T-helper 17 cell (primary cell): ENCODE measurements around the gene CEACAM1. TPM values are rescaled to one million over a fixed set of nuclear protein-coding genes. Genes with fewer than 3 reads are reported as not detected.
"Not testable (repeated sequence)": the region's sequence is repeated elsewhere in the genome, so short reads cannot be mapped to it uniquely, and the experiment has no call there.

ENCODE experiments used
- ATAC-seq: fragments of 150-1000 bp; cut with Tn5 transposase; 2 replicates; pipeline ENCODE4 v1.10.0; 2021; ENCODE audit warnings: mild to moderate bottlenecking, moderate library complexity
- DNase-seq, 3 donors: peaks; one replicate each; pipeline versions ENCODE4 v3.0.0 to v3.0.0-alpha.2; 2020 to 2021
- H3K9me3 ChIP-seq: one replicate; pipeline ENCODE4 v1.7.0; 2013; ENCODE audit warnings: low read length, mild to moderate bottlenecking; ENCODE audit not compliant: control insufficient read depth, poor library complexity, severe bottlenecking
- H3K27ac Mint-ChIP-seq: one replicate; pipeline ENCODE4 v1.8.0; 2022; ENCODE audit warnings: mild to moderate bottlenecking, moderate library complexity, mixed read lengths
- H3K27me3 Mint-ChIP-seq: one replicate; pipeline ENCODE4 v1.8.0; 2022; ENCODE audit warnings: mixed read lengths
- H3K36me3 Mint-ChIP-seq: one replicate; pipeline ENCODE4 v1.8.0; 2022; ENCODE audit warnings: low read depth, mixed read lengths
- H3K4me1 Mint-ChIP-seq: one replicate; pipeline ENCODE4 v1.8.0; 2022; ENCODE audit warnings: mild to moderate bottlenecking, mixed read lengths
- H3K4me3 Mint-ChIP-seq: one replicate; pipeline ENCODE4 v1.8.0; 2022; ENCODE audit warnings: mild to moderate bottlenecking, moderate library complexity, mixed read lengths
- total RNA-seq, 4 donors: library from RNA in 2 of 4; stranded (reverse) in 2 of 4; gene quantifications; one replicate each; pipeline ENCODE4 v1.2.3 and lab custom pipeline; 2022 to 2026

The CEACAM1 gene
- total RNA-seq, result 10 to 100 TPM in 1 of 2 donors, 1 to 10 TPM in 1; 5.6 to 10.0 TPM
- 0.98 to 8.7 reads per million in 2 donors for total RNA-seq (lab: John Stamatoyannopoulos, UW)

DNA sequence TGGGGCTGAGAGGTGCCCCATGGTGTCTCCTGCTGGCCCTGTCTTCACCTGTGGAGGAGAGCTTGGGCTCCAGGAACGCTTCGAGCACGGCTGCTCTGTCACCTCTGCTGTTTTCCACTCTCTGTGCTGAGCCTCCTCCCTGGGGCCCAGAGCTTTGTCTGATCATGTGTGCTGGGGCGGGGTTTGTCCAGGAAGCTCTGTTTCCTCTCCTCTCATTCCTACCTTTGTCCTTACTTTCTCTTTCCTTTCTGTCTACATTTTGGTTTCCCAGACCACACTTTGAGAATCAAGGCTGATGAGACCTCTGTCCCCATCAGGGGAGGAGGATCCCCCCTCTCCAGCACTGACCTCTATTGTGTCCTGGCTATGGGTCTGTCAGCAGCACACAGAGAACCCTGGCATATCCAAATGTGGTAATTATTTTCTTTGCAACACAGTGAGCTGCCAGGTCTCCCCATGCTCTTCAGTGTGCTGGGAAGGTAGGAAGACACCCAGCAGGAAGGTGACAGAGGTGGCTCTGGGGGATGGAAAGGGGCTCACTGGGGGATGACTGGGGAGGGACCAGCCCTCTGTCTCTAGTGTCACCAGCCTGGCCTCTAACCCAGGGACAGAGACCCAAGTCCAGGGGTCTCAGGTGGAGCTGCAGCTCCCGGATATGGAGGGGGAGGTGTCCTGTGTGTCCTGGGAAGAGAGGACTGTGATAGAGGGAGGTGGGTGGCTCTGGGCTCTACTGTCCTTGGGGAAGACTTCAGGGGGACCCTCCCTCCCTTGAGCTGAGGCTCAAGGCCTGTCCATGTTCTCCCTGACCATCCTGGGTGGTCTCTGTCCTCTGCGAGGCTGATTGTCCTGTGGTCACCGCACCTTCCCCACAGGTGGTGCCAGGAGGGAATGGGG, at the start of gene CEACAM1:
Gene CEACAM1 (minus strand): TSS at position 128 of the 894 bp plus-strand sequence. CDS start 107 bp downstream, at position 21.
- DNase-seq, result peak; percentile 12 to 22 (median 19)
- H3K36me3 Mint-ChIP-seq, result peaks cover 5% of the 10 kb centered on the region
- H3K27ac Mint-ChIP-seq, result peak within 1 kb of the TSS; percentile 97
- no peaks in the 10 kb centered on the region for H3K9me3 ChIP-seq
- no peaks in the 10 kb centered on the region for H3K27me3 Mint-ChIP-seq
- peak; percentile 86 for ATAC-seq
- H3K4me3 Mint-ChIP-seq, result peak within 1 kb of the TSS; percentile 95
- peaks cover 41% of the 10 kb centered on the region for H3K4me1 Mint-ChIP-seq

DNA sequence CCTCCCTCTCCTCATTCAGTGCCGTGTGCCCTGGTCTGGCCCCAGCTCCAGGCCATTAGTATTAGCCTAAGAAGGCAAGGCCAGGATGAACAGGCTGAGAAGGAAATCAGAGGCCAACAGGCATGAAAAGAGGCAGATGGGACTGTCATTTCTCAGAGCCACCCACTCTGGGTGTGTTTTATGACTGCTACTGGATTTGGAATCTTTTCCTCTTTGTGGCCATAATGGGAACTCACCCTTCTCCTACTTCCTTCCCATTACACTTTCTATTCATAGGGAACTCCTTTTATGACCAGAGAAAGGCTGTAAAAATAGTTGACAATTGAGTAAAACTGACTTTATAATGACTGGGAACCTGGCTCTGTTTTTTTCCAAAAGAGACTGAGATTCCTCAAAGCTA, 48.7 kb upstream of the CEACAM1 start:
- no peak for ATAC-seq
- Mint-ChIP-seq H3K27ac (no peak overlapping the region), H3K36me3 (peaks cover 3% of the 10 kb centered on the region), H3K27me3 (peaks cover 55% of the 10 kb centered on the region), H3K4me1 (no peaks in the 10 kb centered on the region), H3K4me3 (no peak overlapping the region)
- DNase-seq, result no peak
- H3K9me3 ChIP-seq, result no peaks in the 10 kb centered on the region

DNA sequence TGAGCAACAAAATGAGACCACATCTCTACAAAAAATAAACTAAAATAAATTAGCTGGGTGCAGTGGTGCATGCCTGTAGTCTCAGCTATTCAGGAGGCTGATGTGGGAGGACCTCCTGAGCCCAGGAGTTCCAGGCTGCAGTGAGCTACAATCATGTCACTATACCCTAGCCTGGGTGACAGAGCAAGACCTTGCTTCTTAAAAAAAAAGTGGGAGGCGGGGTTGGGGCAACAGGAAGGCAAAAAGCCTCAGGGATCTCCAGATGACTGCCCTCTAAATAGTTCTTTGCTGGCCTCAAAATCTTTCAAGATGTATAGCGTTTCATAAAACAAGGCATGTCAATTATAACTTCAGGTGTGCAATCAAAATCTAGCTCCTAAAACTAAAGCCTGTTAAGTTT, 48.0 kb upstream of the CEACAM1 start:
- DNase-seq, result no peak
- H3K9me3 ChIP-seq, result no peaks in the 10 kb centered on the region
- ATAC-seq, result no peak
- no peak overlapping the region for H3K4me3 Mint-ChIP-seq
- H3K27ac Mint-ChIP-seq, result peak overlapping the region; percentile 37
- peaks cover 3% of the 10 kb centered on the region for H3K36me3 Mint-ChIP-seq
- peaks cover 55% of the 10 kb centered on the region for H3K27me3 Mint-ChIP-seq
- no peaks in the 10 kb centered on the region for H3K4me1 Mint-ChIP-seq

DNA sequence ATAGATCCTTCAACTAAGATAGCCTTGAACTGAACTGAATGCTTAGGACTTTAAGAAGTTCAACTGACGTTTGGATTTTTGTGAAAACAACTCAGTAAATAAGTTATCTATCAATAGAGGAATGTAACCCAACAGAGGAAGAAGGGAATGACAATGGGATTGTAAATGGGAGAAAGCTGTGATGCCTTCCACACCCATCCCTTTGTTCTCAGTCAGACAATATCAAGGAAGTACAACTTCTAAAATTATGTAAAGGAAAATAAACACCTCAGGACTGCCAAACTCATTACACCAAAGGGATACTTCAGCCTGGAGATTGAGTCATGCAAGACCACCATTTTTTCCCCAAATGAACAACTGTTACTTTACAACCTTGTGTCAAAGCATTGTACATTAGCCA, 45.4 kb upstream of the CEACAM1 start:
- Mint-ChIP-seq H3K36me3 (peaks cover 3% of the 10 kb centered on the region), H3K27ac (no peak overlapping the region), H3K27me3 (peaks cover 40% of the 10 kb centered on the region), H3K4me1 (peaks cover 4% of the 10 kb centered on the region), H3K4me3 (no peak overlapping the region)
- DNase-seq, result no peak
- H3K9me3 ChIP-seq, result no peaks in the 10 kb centered on the region
- ATAC-seq, result no peak

DNA sequence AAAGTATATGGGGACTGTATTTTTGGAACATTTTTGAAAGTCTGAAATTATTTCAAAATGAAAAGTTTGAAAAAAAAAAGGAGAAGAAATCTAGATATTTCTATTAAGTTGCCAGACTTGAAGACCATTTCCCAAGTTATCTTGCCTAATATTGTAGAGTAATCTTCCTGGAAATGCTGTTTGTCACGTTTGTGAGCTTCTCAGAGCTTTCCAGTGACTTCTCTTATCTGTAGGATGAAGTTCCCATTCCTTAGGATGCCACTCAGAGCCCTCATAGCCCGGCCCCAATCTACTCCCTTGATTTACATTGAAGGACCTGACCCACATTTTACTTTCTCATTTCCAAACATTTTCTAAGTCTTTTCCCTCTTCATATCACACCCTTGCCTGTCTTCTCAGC, 42.8 kb upstream of the CEACAM1 start:
- no peaks in the 10 kb centered on the region for H3K9me3 ChIP-seq
- Mint-ChIP-seq H3K27ac (no peak overlapping the region), H3K4me3 (no peak overlapping the region), H3K4me1 (peaks cover 6% of the 10 kb centered on the region), H3K36me3 (peaks cover 3% of the 10 kb centered on the region), H3K27me3 (peaks cover 27% of the 10 kb centered on the region)
- no peak for DNase-seq
- ATAC-seq, result no peak

DNA sequence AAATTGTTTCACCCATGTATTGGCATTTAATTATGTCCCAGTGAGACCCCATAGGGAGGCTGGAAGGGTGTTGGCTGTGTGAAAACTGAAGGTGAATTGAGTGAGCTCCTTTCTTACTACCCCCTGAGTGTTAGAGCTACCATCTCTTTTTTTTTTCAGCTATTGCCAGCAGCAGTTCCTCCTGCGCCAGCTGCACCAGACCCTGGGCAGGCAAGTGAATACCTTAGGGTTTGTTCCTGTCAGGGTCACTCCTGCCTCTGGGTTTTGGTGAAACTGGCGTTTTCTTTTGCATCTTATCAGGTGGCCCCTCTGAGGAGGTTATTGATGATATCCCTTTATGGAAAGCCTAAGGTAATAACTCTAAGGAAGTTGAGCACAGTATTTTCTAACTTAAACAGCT, 40.9 kb upstream of the CEACAM1 start:
- ATAC-seq (no peak), DNase-seq (no peak)
- Mint-ChIP-seq H3K27ac (no peak overlapping the region), H3K4me3 (no peak overlapping the region), H3K36me3 (peaks cover 3% of the 10 kb centered on the region), H3K4me1 (peaks cover 6% of the 10 kb centered on the region), H3K27me3 (peaks cover 27% of the 10 kb centered on the region)
- H3K9me3 ChIP-seq, result no peaks in the 10 kb centered on the region

DNA sequence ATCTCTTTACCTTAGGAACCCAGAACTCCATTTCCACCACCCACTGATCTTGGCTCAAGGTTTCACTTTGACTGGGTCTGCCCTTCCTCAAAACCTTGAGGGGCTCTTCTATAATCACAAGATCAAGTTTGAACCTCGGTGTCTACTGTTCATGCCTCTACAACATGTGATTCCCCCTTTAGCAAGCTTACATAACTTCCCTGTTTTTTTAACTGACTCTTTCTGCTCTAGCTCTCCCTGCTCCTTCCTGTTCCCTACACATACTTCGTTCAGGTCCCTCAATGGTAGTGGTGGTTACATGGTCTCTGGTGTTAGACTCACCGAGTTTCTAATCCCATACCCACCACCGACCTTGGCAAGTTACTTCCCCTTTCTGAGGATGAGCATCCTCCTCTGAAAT, 39.7 kb upstream of the CEACAM1 start:
- Mint-ChIP-seq H3K27ac (no peak overlapping the region), H3K4me3 (peak overlapping the region; percentile 57), H3K4me1 (peaks cover 10% of the 10 kb centered on the region), H3K27me3 (peaks cover 24% of the 10 kb centered on the region), H3K36me3 (no peaks in the 10 kb centered on the region)
- H3K9me3 ChIP-seq, result no peaks in the 10 kb centered on the region
- ATAC-seq, result no peak
- DNase-seq, result no peak

DNA sequence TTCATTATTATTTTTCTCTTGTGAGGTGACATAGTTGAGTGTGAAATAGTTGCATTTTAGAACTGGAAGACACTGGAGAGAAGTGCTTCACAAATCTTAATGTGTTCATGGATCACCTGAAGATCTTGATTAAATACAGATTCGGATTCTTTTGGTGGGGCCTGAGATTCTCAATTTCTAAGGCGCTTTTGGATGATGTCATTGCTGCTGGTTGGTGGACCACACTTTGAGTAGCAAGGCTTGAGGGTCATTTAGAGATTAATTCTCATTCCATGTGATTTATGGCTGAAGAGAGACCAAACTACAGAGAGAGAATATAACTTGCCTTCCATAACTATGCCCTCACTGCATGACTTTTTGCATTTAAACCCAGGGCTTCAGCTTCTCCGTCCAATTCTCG, 39.3 kb upstream of the CEACAM1 start:
- ATAC-seq, result no peak
- H3K27ac Mint-ChIP-seq, result no peak overlapping the region
- H3K4me3 Mint-ChIP-seq, result peak overlapping the region; percentile 57
- H3K4me1 Mint-ChIP-seq, result peaks cover 10% of the 10 kb centered on the region
- H3K27me3 Mint-ChIP-seq, result peaks cover 20% of the 10 kb centered on the region
- H3K36me3 Mint-ChIP-seq, result no peaks in the 10 kb centered on the region
- no peaks in the 10 kb centered on the region for H3K9me3 ChIP-seq
- DNase-seq, result no peak

DNA sequence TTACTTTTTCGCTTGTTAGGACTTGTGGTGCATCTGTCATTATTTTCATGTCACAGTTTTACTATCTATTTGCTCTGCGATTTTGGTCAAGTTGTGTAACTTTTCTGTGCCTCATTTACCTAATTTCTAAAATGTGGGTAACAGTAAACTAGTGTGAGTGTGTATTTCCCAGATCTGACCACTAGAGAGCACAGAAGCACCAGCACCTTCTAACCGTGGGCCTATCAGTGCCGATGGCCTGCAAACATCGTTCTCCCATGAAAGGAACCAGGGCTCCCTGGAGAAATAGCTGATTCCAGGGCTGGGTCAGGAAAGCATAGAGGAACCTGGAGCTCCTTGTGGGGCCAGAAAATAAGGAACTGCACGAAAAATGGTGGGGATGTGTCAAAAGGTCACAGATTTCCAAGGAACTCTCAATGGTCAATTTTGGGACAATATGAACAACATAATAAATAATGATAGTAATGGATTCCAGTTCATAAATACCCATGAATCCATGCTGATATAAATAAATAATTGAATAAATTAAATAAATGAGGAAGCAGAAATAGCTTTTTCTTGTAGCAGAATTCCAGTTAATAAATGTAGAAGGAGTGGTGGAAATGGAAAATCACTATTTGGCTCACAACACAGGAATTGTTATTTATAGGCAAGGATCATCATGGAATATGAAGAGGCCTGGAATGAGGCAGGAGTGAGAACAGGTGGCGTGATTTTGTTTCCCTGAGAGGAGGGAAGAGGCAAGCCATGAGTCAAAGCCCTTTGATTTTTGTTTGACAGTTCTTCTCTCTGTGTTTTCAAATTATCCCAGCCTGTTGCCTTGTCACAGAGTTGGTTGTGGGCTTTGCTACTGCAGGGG, 35.3 kb upstream of the CEACAM1 start:
- ATAC-seq (peak; percentile 82), DNase-seq (no peak)
- Mint-ChIP-seq H3K27me3 (peaks cover 39% of the 10 kb centered on the region), H3K4me3 (no peak overlapping the region), H3K36me3 (no peaks in the 10 kb centered on the region), H3K4me1 (peaks cover 9% of the 10 kb centered on the region), H3K27ac (no peak overlapping the region)
- no peaks in the 10 kb centered on the region for H3K9me3 ChIP-seq

DNA sequence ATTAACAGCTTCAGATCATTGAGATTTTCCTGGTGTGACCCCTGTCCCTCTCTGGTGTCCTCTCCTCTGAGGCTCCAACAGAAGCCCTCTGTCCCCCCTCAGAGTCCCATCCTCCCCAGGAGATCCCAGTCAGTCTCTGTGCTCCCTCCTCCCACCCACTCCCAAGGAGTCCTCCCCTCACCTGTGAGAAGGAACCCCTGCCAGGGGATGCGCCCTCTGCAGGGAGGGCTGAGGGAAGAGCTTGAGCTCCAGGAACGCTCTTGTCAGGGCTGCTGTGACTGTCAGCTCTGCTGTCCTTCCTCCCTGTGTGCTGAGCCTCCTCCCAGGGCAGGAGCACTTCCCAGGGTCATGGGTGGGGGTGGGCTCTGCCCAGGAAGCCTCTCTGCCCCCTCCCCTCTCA, 33.2 kb upstream of the CEACAM1 start:
- Mint-ChIP-seq H3K27ac (no peak overlapping the region), H3K36me3 (peaks cover 2% of the 10 kb centered on the region), H3K27me3 (peaks cover 46% of the 10 kb centered on the region), H3K4me3 (no peak overlapping the region), H3K4me1 (peaks cover 7% of the 10 kb centered on the region)
- H3K9me3 ChIP-seq, result no peaks in the 10 kb centered on the region
- DNase-seq (no peak), ATAC-seq (no peak)

DNA sequence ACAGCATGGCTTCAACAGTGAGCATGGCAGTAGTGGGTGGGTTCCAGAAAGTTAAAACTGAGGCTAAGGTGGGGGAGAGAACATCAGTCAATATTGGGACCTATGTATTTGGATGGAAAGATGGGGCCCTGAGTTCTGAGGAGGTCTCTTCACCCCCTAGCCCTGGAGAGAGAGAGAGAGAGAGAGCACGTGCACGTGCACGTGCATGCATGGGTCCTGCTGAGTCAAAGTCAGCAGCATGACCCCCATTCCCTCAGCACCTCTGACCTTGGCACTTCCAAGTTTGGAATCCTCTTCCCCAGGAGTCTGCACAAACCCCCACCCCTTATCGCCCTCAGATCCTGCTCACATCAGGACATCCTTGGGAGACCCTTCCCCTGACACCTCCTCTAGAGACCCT, 32.5 kb upstream of the CEACAM1 start:
- Mint-ChIP-seq H3K27me3 (peaks cover 53% of the 10 kb centered on the region), H3K4me1 (peaks cover 9% of the 10 kb centered on the region), H3K36me3 (peaks cover 2% of the 10 kb centered on the region), H3K27ac (no peak overlapping the region), H3K4me3 (no peak overlapping the region)
- DNase-seq (no peak), ATAC-seq (no peak)
- H3K9me3 ChIP-seq, result no peaks in the 10 kb centered on the region

DNA sequence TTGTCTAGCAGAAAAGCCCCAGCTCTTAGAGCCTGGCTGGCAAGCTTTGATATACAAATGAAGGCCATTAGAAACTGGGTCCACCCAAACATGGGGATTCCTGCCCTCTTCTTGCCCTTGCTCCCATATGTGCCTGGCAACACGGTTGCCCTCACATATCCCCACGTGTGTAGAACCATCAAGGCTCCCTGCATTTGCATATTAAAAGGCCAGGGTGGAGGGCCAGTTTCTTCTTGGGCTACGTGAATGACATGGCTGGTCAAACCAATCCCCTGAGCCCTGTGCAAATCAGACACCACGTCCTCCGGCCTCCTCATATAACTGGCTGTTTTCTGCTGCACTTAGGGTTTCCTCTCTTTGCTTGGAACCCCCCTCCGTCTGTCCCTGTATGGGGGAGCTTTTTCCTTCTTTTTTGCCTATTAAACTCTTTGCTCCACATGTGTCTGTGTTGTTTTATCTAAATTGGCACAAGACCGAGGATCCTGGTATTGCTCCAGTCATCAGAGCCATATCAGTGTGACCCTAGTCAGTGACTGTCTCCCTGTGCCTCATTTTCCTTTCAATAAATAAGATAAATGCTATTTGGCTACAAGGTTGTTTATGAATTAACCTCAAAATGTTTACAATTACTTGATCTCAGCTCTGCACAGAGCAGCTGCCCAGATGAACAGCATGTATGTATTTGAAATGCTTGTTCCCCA, 30.3 kb upstream of the CEACAM1 start:
- H3K27me3 Mint-ChIP-seq, result peaks cover 69% of the 10 kb centered on the region
- DNase-seq, result no peak
- peaks cover 6% of the 10 kb centered on the region for H3K36me3 Mint-ChIP-seq
- peaks cover 9% of the 10 kb centered on the region for H3K4me1 Mint-ChIP-seq
- no peak for ATAC-seq
- H3K4me3 Mint-ChIP-seq, result no peak overlapping the region
- no peaks in the 10 kb centered on the region for H3K9me3 ChIP-seq
- no peak overlapping the region for H3K27ac Mint-ChIP-seq

DNA sequence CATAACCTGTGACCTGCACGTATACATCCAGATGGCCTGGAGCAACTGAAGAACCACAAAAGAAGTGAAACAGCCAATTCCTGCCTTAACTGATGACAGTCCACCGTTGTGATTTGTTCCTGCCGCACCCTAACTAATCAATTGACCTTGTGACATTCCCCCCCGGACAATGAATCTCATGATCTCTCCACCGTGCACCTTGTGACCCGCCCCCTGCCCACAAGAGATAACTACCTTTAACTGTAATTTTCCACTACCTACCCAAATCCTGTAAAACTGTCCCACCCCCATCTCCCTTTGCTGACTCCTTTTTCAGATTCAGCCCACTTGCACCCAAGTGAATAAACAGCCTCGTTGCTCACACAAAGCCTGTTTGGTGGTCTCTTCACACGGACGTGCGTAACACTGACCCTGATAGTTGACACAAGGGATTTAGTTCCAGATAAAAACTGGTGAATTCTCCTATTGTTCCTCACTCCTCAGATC, 29.1 kb upstream of the CEACAM1 start:
- H3K4me3 Mint-ChIP-seq, H3K4me1 Mint-ChIP-seq, H3K36me3 Mint-ChIP-seq, ATAC-seq, H3K9me3 ChIP-seq, DNase-seq, H3K27ac Mint-ChIP-seq: not testable (repeated sequence)
- peaks cover 66% of the 10 kb centered on the region for H3K27me3 Mint-ChIP-seq
